PC-9 (cell line): Measurements from ENCODE around the gene CMTM2. TPM values are rescaled to one million over a fixed set of nuclear protein-coding genes. Genes with fewer than 3 reads are reported as not detected.
"Not testable (repeated sequence)": the region's sequence is repeated elsewhere in the genome, so short reads cannot be mapped to it uniquely, and the experiment has no call there.

Experiments
- BruUV-seq: library from RNA; stranded (reverse); fragments of 400-500 nt; replicated peaks from 2 replicates; lab custom pipeline; 2021; lab: Mats Ljungman, UMichigan
- CTCF ChIA-PET: fragments of 300-600 bp; sonication (Branson Sonifier 250); formaldehyde crosslinking; loops from one replicate; lab custom pipeline; 2022; ENCODE audit warnings: antibody characterized with exemption; lab: Charles Lee
- POLR2A ChIA-PET: fragments of 300-600 bp; sonication (Branson Sonifier 250); formaldehyde crosslinking; loops from one replicate; lab custom pipeline; 2022; ENCODE audit warnings: antibody characterized with exemption; ENCODE audit not compliant: unreplicated experiment; lab: Charles Lee
- DNase-seq, 2 experiments: peaks; one replicate each; pipeline versions ENCODE4 v3.0.0 to v3.0.0-alpha.2; 2015 to 2022; ENCODE audit warnings: mixed read lengths in 1 of 2
- H2AFZ ChIP-seq: fragments of 200-600 bp; sonication (generic); 2 replicates; pipeline ENCODE4 v1.8.1; 2017; ENCODE audit warnings: antibody characterized with exemption
- H3F3A ChIP-seq: fragments of 200-600 bp; sonication (generic); 2 replicates; pipeline ENCODE4 v1.8.1; 2017; ENCODE audit warnings: antibody characterized with exemption, mild to moderate bottlenecking, low read depth; ENCODE audit not compliant: insufficient read depth
- H3K27ac ChIP-seq: fragments of 200-600 bp; sonication (generic); 2 replicates; pipeline ENCODE4 v1.6.1; 2016; ENCODE audit warnings: mixed run types
- H3K27me3 ChIP-seq: fragments of 200-600 bp; sonication (generic); 2 replicates; pipeline ENCODE4 v1.6.1; 2016; ENCODE audit warnings: low read depth, mixed run types; ENCODE audit not compliant: insufficient read depth
- H3K36me3 ChIP-seq: fragments of 200-600 bp; sonication (generic); 2 replicates; pipeline ENCODE4 v1.6.1; 2016; ENCODE audit warnings: low read depth, mixed run types
- H3K4me1 ChIP-seq: fragments of 200-600 bp; sonication (generic); replicated peaks from 2 replicates; pipeline ENCODE4 v1.6.1; 2016; ENCODE audit warnings: mixed run types; ENCODE audit not compliant: insufficient read depth
- H3K4me2 ChIP-seq: fragments of 200-600 bp; sonication (generic); 2 replicates; pipeline ENCODE4 v1.6.1; 2017; ENCODE audit warnings: mixed run types
- H3K4me3 ChIP-seq: fragments of 200-600 bp; sonication (generic); 2 replicates; pipeline ENCODE4 v1.6.1; 2016; ENCODE audit warnings: mixed run types
- H3K79me2 ChIP-seq: fragments of 200-600 bp; sonication (generic); 2 replicates; pipeline ENCODE4 v1.6.1; 2017; ENCODE audit warnings: low read depth, mixed run types
- H3K9me2 ChIP-seq: fragments of 200-600 bp; sonication (generic); 2 replicates; pipeline ENCODE4 v1.8.1; 2017; ENCODE audit warnings: mild to moderate bottlenecking; ENCODE audit not compliant: insufficient read depth
- H3K9me3 ChIP-seq: fragments of 200-600 bp; sonication (generic); 2 replicates; pipeline ENCODE4 v1.8.1; 2016; ENCODE audit warnings: low read depth; ENCODE audit not compliant: insufficient read depth
- H4K20me1 ChIP-seq: fragments of 200-600 bp; sonication (generic); 2 replicates; pipeline ENCODE4 v1.8.1; 2017; ENCODE audit not compliant: insufficient read depth
- EZH2 ChIP-seq: fragments of 200-600 bp; sonication (generic); IDR thresholded peaks from 2 replicates; pipeline ENCODE4 v1.8.0; 2017; ENCODE audit warnings: antibody characterized with exemption, low read depth
- intact Hi-C: fragments of 100-400 bp; cut with micrococcal nuclease; formaldehyde crosslinking; loops from one replicate; pipeline ENCODE4 v1.10.0; 2022; ENCODE audit not compliant: unreplicated experiment
- total RNA-seq: library from RNA; stranded (reverse); gene quantifications from 2 replicates; pipeline ENCODE4 v1.2.3, GENCODE V29; 2021
- TF ChIP-seq, protein P1 (sequence below): fragments of 200-600 bp; sonication (generic); conservative IDR thresholded peaks from 2 replicates; pipeline ENCODE4 v1.6.1; 2017; ENCODE audit warnings: mixed run types, antibody characterized with exemption, mild to moderate bottlenecking, moderate library complexity

Gene CMTM2
- total RNA-seq, 1 experiment from 2014 or later = not detected

GRCh38 chr16:66592241-66592640 is 13.0 kb downstream of the CMTM2 start:
- H3K9me2 ChIP-seq = no peaks in the 10 kb centered on the region
- H3K4me1 ChIP-seq = no peaks in the 10 kb centered on the region
- no peak overlapping the region for H3K27ac ChIP-seq
- intact Hi-C loops = no loop called here
- no peaks in the 10 kb centered on the region for H3K9me3 ChIP-seq
- no TSS peak for BruUV-seq
- CTCF ChIA-PET = no interaction called here
- no peaks in the 10 kb centered on the region for H3K27me3 ChIP-seq
- H3K79me2 ChIP-seq = no peaks in the 10 kb centered on the region
- H3F3A ChIP-seq = no peaks in the 10 kb centered on the region
- H3K4me2 ChIP-seq = no peak overlapping the region
- no peak for DNase-seq
- POLR2A ChIA-PET = no interaction called here
- H2AFZ ChIP-seq = no peak overlapping the region
- no peaks in the 10 kb centered on the region for H3K36me3 ChIP-seq
- H4K20me1 ChIP-seq = no peaks in the 10 kb centered on the region
- H3K4me3 ChIP-seq = no peak overlapping the region
- no peak for TF ChIP-seq EZH2
- TF ChIP-seq, protein P1, sequence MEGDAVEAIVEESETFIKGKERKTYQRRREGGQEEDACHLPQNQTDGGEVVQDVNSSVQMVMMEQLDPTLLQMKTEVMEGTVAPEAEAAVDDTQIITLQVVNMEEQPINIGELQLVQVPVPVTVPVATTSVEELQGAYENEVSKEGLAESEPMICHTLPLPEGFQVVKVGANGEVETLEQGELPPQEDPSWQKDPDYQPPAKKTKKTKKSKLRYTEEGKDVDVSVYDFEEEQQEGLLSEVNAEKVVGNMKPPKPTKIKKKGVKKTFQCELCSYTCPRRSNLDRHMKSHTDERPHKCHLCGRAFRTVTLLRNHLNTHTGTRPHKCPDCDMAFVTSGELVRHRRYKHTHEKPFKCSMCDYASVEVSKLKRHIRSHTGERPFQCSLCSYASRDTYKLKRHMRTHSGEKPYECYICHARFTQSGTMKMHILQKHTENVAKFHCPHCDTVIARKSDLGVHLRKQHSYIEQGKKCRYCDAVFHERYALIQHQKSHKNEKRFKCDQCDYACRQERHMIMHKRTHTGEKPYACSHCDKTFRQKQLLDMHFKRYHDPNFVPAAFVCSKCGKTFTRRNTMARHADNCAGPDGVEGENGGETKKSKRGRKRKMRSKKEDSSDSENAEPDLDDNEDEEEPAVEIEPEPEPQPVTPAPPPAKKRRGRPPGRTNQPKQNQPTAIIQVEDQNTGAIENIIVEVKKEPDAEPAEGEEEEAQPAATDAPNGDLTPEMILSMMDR = no peak

DNA sequence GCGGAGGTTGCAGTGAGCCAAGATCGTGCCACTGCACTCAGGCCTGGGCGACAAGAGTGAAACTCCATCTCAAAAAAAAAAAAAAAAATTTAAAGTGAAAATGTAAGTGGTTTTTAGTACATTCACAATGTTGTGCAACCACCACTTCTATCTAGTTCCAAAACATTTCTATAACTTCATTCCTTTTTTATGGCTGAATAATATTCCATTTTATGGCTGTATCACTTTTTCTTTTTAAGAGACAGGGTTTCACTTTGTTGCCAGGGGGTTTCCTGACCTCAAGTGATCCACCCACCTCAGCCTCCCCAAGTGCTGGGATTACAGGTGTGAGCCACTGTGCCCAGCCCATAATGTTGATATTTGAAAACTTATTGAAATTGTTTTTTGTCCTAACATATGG is 13.6 kb downstream of the CMTM2 start:
- no peaks in the 10 kb centered on the region for H4K20me1 ChIP-seq
- TF ChIP-seq, protein P1 = no peak
- TF ChIP-seq EZH2 = no peak
- H3K4me1 ChIP-seq = no peaks in the 10 kb centered on the region
- no peak overlapping the region for H3K4me3 ChIP-seq
- intact Hi-C loops = no loop called here
- no peaks in the 10 kb centered on the region for H3F3A ChIP-seq
- no peak overlapping the region for H3K4me2 ChIP-seq
- no peaks in the 10 kb centered on the region for H3K9me2 ChIP-seq
- H3K36me3 ChIP-seq = no peaks in the 10 kb centered on the region
- ChIA-PET CTCF (no interaction called here), POLR2A (no interaction called here)
- no peaks in the 10 kb centered on the region for H3K27me3 ChIP-seq
- no peaks in the 10 kb centered on the region for H3K9me3 ChIP-seq
- DNase-seq = no peak
- no peak overlapping the region for H3K27ac ChIP-seq
- BruUV-seq = no TSS peak
- no peak overlapping the region for H2AFZ ChIP-seq
- no peaks in the 10 kb centered on the region for H3K79me2 ChIP-seq

- Histone ChIP-seq H3K79me2 (no peaks in the 10 kb centered on the region), H3K4me1 (no peaks in the 10 kb centered on the region), H3K27me3 (no peaks in the 10 kb centered on the region), H3K9me3 (no peaks in the 10 kb centered on the region), H3K36me3 (no peaks in the 10 kb centered on the region), H4K20me1 (no peaks in the 10 kb centered on the region), H3F3A (no peaks in the 10 kb centered on the region), H3K27ac (no peak overlapping the region), H3K4me2 (no peak overlapping the region), H2AFZ (no peak overlapping the region), H3K9me2 (no peaks in the 10 kb centered on the region), H3K4me3 (no peak overlapping the region)
- CTCF ChIA-PET = interaction anchor here (0.6 kb wide), 1 partner anchor 34 kb away, joined by 3 read pairs; no protein-coding TSS in a partner anchor
- intact Hi-C loops = no loop called here
- no TSS peak for BruUV-seq
- no peak for DNase-seq
- POLR2A ChIA-PET = interaction anchor here (0.7 kb wide), 1 partner anchor 188 kb away, joined by 4 read pairs; no protein-coding TSS in a partner anchor
- TF ChIP-seq EZH2 = no peak
- TF ChIP-seq, protein P1 = no peak
Measured at GRCh38 chr16:66594739-66595138, 15.5 kb downstream of the CMTM2 start.

DNA sequence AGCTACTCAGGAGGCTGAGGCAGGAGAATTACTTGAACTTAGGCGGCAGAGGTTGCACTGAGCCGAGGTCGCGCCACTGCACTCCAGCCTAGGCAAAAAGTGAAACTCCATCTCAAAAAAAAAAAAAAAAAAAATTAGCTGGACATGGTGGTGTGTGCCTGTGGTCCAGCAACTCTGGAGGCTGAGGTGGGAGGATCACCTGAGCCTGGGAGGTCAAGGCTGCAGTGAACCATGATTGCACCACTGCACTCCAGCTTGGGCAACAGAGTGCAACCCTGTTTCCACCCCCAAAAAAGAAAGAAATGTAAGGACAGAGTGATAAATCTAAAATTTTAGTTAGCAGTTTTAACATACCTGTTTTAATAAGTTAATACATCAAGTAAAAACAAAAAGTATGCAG is 17.3 kb downstream of the CMTM2 start:
- DNase-seq, CTCF ChIA-PET, H3K4me2 ChIP-seq, H3K4me1 ChIP-seq, BruUV-seq, H3K4me3 ChIP-seq, H3K79me2 ChIP-seq, intact Hi-C loops, H4K20me1 ChIP-seq, H3K27ac ChIP-seq, H3K9me2 ChIP-seq, H3K9me3 ChIP-seq, H3K27me3 ChIP-seq, H3K36me3 ChIP-seq, H3F3A ChIP-seq, H2AFZ ChIP-seq: not testable (repeated sequence)
- POLR2A ChIA-PET = interaction anchor here (0.6 kb wide), 1 partner anchor 165 kb away, joined by 14 read pairs; no protein-coding TSS in a partner anchor
